ENCODE results near the gene GAB1. TPM values are rescaled to one million over a fixed set of nuclear protein-coding genes. Genes with fewer than 3 reads are reported as not detected.

GAB1 gene
- total RNA-seq, 1 experiment from 2014 or later = 15.3 TPM

DNA sequence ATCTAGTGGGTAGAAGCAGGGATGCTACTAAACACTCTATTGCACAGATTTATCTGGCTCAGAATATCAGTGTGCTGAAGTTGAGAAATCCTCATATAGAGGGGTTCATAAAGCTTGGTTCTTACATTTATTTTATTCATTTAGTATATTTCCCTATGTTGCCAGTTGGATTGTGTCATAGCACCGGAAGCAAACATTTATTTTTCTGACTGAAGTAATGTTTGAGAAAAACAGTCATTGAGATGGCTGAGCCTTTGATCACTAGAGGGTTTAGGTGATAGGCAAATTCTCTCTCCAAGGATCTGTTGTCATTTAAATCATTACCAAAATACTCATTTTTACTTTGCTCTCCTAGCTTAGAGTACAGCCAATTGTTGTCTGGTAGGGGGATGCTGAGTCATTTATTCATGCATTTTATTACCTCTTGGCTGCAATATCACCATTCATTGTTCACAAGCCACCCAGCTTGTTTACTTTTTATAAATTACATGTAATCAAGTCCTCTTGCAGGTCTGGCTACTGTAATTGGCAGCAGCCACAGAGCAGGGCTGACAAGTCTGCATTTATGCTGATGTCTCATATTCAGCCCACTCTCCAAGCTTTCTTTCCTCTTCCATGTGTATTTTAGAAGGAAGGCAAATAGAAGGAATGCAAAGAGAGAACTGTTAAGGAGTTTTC, 15.2 kb downstream of the GAB1 start:
- H3K79me1 ChIP-seq (ENCODE audit: insufficient read depth, low read depth, low read length, poor library complexity, severe bottlenecking) = peaks cover 3% of the 10 kb centered on the region
- H3K9me3 Mint-ChIP-seq = no peaks in the 10 kb centered on the region
- no peak overlapping the region for H2BK15ac ChIP-seq (ENCODE audit: low read depth, low read length)
- no peak overlapping the region for H3K4ac ChIP-seq (ENCODE audit: low read depth, low read length)
- H4K5ac ChIP-seq (ENCODE audit: insufficient read length, low read depth, low read length) = no peak overlapping the region
- H3K4me2 ChIP-seq (ENCODE audit: insufficient read depth, insufficient read length, low read length) = no peak overlapping the region
- H3K4me3 Mint-ChIP-seq = no peak overlapping the region
- no peaks in the 10 kb centered on the region for H3K23me2 ChIP-seq (ENCODE audit: insufficient read length, low read depth, low read length, poor library complexity, severe bottlenecking)
- H3K79me2 ChIP-seq (ENCODE audit: insufficient read depth, low read length) = no peaks in the 10 kb centered on the region; the same call in 1 of the 2 replicates
- no CpG with 5 or more reads among the region's 1 CpG for WGBS (ENCODE audit: extremely low coverage, insufficient read length, low lambda C conversion rate)
- no peak overlapping the region for H4K91ac ChIP-seq (ENCODE audit: insufficient read length, low read depth, low read length)
- H3K36me3 Mint-ChIP-seq (ENCODE audit: insufficient read depth in 1 of 3, low read depth in 3 of 3) = no peaks in the 10 kb centered on the region; a peak in 1 of 7 replicates
- no peak overlapping the region for H2BK5ac ChIP-seq (ENCODE audit: insufficient read length, low read length)
- H2AFZ ChIP-seq (ENCODE audit: low read length) = no peak overlapping the region
- H3K56ac ChIP-seq (ENCODE audit: insufficient read length, low read depth, low read length) = no peak overlapping the region
- H3K9me3 ChIP-seq (ENCODE audit: control insufficient read depth, low read depth, low read length) = no peaks in the 10 kb centered on the region
- no peaks in the 10 kb centered on the region for H4K20me1 ChIP-seq (ENCODE audit: control insufficient read depth, insufficient read depth, insufficient read length)
- TF ChIP-seq, protein P1, sequence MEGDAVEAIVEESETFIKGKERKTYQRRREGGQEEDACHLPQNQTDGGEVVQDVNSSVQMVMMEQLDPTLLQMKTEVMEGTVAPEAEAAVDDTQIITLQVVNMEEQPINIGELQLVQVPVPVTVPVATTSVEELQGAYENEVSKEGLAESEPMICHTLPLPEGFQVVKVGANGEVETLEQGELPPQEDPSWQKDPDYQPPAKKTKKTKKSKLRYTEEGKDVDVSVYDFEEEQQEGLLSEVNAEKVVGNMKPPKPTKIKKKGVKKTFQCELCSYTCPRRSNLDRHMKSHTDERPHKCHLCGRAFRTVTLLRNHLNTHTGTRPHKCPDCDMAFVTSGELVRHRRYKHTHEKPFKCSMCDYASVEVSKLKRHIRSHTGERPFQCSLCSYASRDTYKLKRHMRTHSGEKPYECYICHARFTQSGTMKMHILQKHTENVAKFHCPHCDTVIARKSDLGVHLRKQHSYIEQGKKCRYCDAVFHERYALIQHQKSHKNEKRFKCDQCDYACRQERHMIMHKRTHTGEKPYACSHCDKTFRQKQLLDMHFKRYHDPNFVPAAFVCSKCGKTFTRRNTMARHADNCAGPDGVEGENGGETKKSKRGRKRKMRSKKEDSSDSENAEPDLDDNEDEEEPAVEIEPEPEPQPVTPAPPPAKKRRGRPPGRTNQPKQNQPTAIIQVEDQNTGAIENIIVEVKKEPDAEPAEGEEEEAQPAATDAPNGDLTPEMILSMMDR (conservative IDR thresholded peaks at IDR 0.05) = no peak
- H3K9ac ChIP-seq (ENCODE audit: extremely low read depth, insufficient read length, low read length) = no peak overlapping the region
- peaks cover 5% of the 10 kb centered on the region; the same call in 1 of the 2 replicates for H3K4me1 ChIP-seq (ENCODE audit: insufficient read depth, low read length)
- no peak overlapping the region for H2AK5ac ChIP-seq (ENCODE audit: insufficient read length, low read length)
- no peak overlapping the region for H3K18ac ChIP-seq (ENCODE audit: insufficient read length, low read depth, low read length)
- no peak overlapping the region for H3K23ac ChIP-seq (ENCODE audit: insufficient read length, low read depth, low read length)
- no peak overlapping the region for H4K8ac ChIP-seq (replicated peaks; ENCODE audit: insufficient read length, low read depth, low read length)
- no peaks in the 10 kb centered on the region for H3K27me3 ChIP-seq (ENCODE audit: insufficient read depth, low read length)
- no peak overlapping the region for H3K14ac ChIP-seq (ENCODE audit: insufficient read depth, low read length)
- no peak for DNase-seq
- H2BK20ac ChIP-seq (ENCODE audit: low read depth, low read length, poor library complexity, severe bottlenecking) = no peak overlapping the region
- H3K4me1 Mint-ChIP-seq = peaks cover 58% of the 10 kb centered on the region in 2 experiments
- no peak overlapping the region for H2BK12ac ChIP-seq (ENCODE audit: insufficient read length, low read depth, low read length)
- no peak overlapping the region for H3T11ph ChIP-seq (ENCODE audit: low read length)
- no peak overlapping the region for H3K27ac Mint-ChIP-seq
- H3K27me3 Mint-ChIP-seq (ENCODE audit: low read depth) = no peaks in the 10 kb centered on the region; the same call in 1 of the 2 replicates
- H3K27ac ChIP-seq (ENCODE audit: insufficient read length, low read depth, low read length) = no peak overlapping the region
- no peak overlapping the region for H2BK120ac ChIP-seq (ENCODE audit: low read depth, low read length, poor library complexity, severe bottlenecking)
